Trophoblast cell (in vitro differentiated cells and primary cell): ENCODE results near the gene AHCYL2.

Source experiments
- DNase-seq, 2 donors: peaks; one replicate each; pipeline ENCODE4 v3.0.0-alpha.2; 2016
- H2AFZ ChIP-seq: 2 replicates; pipeline ENCODE4 v1.6.1; 2013; ENCODE audit warnings: low read length, moderate library complexity, mild to moderate bottlenecking; ENCODE audit not compliant: insufficient read depth, poor library complexity
- H2AK5ac ChIP-seq: 2 replicates; pipeline ENCODE4 v1.6.1; 2013; ENCODE audit warnings: mild to moderate bottlenecking, low read length
- H2BK120ac ChIP-seq: 2 replicates; pipeline ENCODE4 v1.6.1; 2013; ENCODE audit warnings: low read length, mild to moderate bottlenecking, moderate library complexity; ENCODE audit not compliant: insufficient read depth, poor library complexity
- H2BK12ac ChIP-seq: 2 replicates; pipeline ENCODE4 v1.6.1; 2013; ENCODE audit warnings: mild to moderate bottlenecking, low read length, moderate library complexity
- H2BK5ac ChIP-seq: 2 replicates; pipeline ENCODE4 v1.6.1; 2013; ENCODE audit warnings: low read length, low read depth, moderate library complexity, mild to moderate bottlenecking; ENCODE audit not compliant: poor library complexity
- H3K14ac ChIP-seq: 2 replicates; pipeline ENCODE4 v1.6.1; 2013; ENCODE audit warnings: mild to moderate bottlenecking, low read length
- H3K18ac ChIP-seq: 2 replicates; pipeline ENCODE4 v1.6.1; 2013; ENCODE audit warnings: mild to moderate bottlenecking, low read length
- H3K23ac ChIP-seq: 2 replicates; pipeline ENCODE4 v1.6.1; 2013; ENCODE audit warnings: low read length
- H3K27ac ChIP-seq: 2 replicates; pipeline ENCODE4 v1.5.1; 2013; ENCODE audit warnings: low read depth, mild to moderate bottlenecking, inconsistent platforms, low read length, moderate library complexity
- H3K27me3 ChIP-seq: 2 replicates; pipeline ENCODE4 v1.6.1; 2013; ENCODE audit warnings: inconsistent platforms, mild to moderate bottlenecking, low read length, moderate library complexity; ENCODE audit not compliant: insufficient read depth
- H3K36me3 ChIP-seq, 2 experiments: 1 replicate in 1 of 2; 2 replicates in 1 of 2; pipeline ENCODE4 v1.6.1; 2013; ENCODE audit warnings: low read length in 2 of 2, mild to moderate bottlenecking in 2 of 2, moderate library complexity in 1 of 2; ENCODE audit not compliant: insufficient read depth in 2 of 2, control insufficient read depth in 1 of 2
- H3K4ac ChIP-seq: 2 replicates; pipeline ENCODE4 v1.6.1; 2013; ENCODE audit warnings: low read depth, mild to moderate bottlenecking, low read length, moderate library complexity
- H3K4me1 ChIP-seq, 2 experiments: 1 replicate in 1 of 2; 2 replicates in 1 of 2; pipeline ENCODE4 v1.6.1; 2013; ENCODE audit warnings: low read length in 2 of 2, mild to moderate bottlenecking in 2 of 2, moderate library complexity in 1 of 2; ENCODE audit not compliant: insufficient read depth in 2 of 2, control insufficient read depth in 1 of 2
- H3K4me2 ChIP-seq: 2 replicates; pipeline ENCODE4 v1.6.1; 2013; ENCODE audit warnings: inconsistent platforms, mild to moderate bottlenecking, low read length, moderate library complexity
- H3K4me3 ChIP-seq: 2 replicates; pipeline ENCODE4 v1.5.1; 2013; ENCODE audit warnings: mild to moderate bottlenecking, low read depth, low read length, inconsistent platforms
- H3K79me1 ChIP-seq: one replicate; pipeline ENCODE4 v1.6.1; 2013; ENCODE audit warnings: low read length
- H3K79me2 ChIP-seq: 2 replicates; pipeline ENCODE4 v1.6.1; 2013; ENCODE audit warnings: low read length, mild to moderate bottlenecking; ENCODE audit not compliant: control insufficient read depth, insufficient read depth, poor library complexity
- H3K9ac ChIP-seq: 2 replicates; pipeline ENCODE4 v1.6.1; 2013; ENCODE audit warnings: mild to moderate bottlenecking, low read length
- H3K9me3 ChIP-seq: 2 replicates; pipeline ENCODE4 v1.6.1; 2013; ENCODE audit warnings: low read depth, mild to moderate bottlenecking, control low read depth, inconsistent platforms, low read length; ENCODE audit not compliant: insufficient read depth
- H4K12ac ChIP-seq: 2 replicates; pipeline ENCODE4 v1.6.1; 2013; ENCODE audit warnings: low read depth, mild to moderate bottlenecking, low read length, moderate library complexity
- H4K8ac ChIP-seq: 2 replicates; pipeline ENCODE4 v1.6.1; 2013; ENCODE audit warnings: low read depth, mild to moderate bottlenecking, low read length, moderate library complexity
- H4K91ac ChIP-seq: one replicate; pipeline ENCODE4 v1.6.1; 2013; ENCODE audit warnings: low read depth, mild to moderate bottlenecking, low read length, moderate library complexity
- WGBS: extraction: QIAGEN DNeasy Blood & Tissue Kit; methylation state at CpG from one replicate; pipeline ENCODE4 v1.1.7; 2013; ENCODE audit warnings: missing lambda C conversion rate; ENCODE audit not compliant: insufficient read length, insufficient coverage; ENCODE audit errors: extremely low coverage; 5-methylcytosine and 5-hydroxymethylcytosine counted together

Gene AHCYL2

DNA sequence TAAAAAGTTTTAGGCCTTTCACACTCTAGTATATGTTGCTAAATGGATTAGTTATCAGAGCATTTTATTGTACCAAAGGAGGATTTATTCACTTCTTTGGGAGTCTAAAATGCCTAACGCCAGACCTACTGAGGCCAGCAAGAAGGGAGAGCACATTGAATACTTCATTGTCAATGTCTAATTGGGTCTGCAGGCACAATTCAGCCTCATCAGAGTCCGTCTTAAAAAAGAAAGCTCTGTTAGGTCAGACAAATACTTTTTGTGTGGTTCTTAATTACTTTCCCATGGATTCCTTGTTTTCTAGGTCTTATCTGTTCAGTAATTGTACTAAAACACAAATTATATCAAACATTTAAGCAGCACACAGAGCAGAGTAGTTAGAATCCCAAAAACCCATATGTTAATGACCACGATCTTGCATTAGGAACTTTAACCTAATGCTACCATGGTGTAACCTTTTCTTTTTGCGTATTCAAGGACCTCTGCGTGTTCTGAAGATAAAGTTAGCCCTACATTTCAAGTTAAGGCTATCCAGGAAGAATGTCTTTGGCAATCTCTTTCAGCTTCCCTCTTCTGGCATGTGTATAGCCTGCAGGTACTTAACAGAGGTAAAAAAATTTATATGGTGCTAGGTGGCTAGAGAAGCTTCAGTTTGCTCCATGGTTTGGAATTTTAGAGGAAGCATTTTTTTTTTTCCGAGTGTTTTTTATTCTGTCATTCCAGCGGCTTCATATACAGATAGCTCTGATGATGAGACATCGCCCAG lies 163.7 kb downstream of the AHCYL2 start:
- H3K4me1 ChIP-seq, result no peaks in the 10 kb centered on the region
- H2AK5ac ChIP-seq, result no peak overlapping the region
- H3K4ac ChIP-seq, result no peak overlapping the region
- no peak overlapping the region for H3K9ac ChIP-seq
- no peak overlapping the region for H2BK12ac ChIP-seq
- H2AFZ ChIP-seq, result no peak overlapping the region
- H3K79me1 ChIP-seq, result no peaks in the 10 kb centered on the region
- WGBS, result no CpG with 5 or more reads among the region's 8 CpGs
- no peak overlapping the region for H3K23ac ChIP-seq
- peak; percentile 2 to 63 for DNase-seq
- no peak overlapping the region for H3K27ac ChIP-seq
- H2BK5ac ChIP-seq, result no peak overlapping the region
- H3K4me3 ChIP-seq, result no peak overlapping the region
- no peaks in the 10 kb centered on the region for H3K36me3 ChIP-seq
- H4K8ac ChIP-seq, result no peak overlapping the region
- H4K12ac ChIP-seq, result no peak overlapping the region
- H3K14ac ChIP-seq, result no peak overlapping the region
- no peak overlapping the region for H3K18ac ChIP-seq
- H4K91ac ChIP-seq, result no peak overlapping the region
- H2BK120ac ChIP-seq, result no peak overlapping the region
- no peak overlapping the region for H3K4me2 ChIP-seq
- no peaks in the 10 kb centered on the region for H3K9me3 ChIP-seq
- H3K79me2 ChIP-seq, result no peaks in the 10 kb centered on the region
- H3K27me3 ChIP-seq, result no peaks in the 10 kb centered on the region

- no peaks in the 10 kb centered on the region for H3K27me3 ChIP-seq
- H3K14ac ChIP-seq, result no peak overlapping the region
- H3K27ac ChIP-seq, result no peak overlapping the region
- no peak overlapping the region for H2AFZ ChIP-seq
- no peak overlapping the region for H4K8ac ChIP-seq
- H4K91ac ChIP-seq, result no peak overlapping the region
- H3K18ac ChIP-seq, result no peak overlapping the region
- no peak overlapping the region for H3K4me2 ChIP-seq
- H3K36me3 ChIP-seq, result no peaks in the 10 kb centered on the region
- no peaks in the 10 kb centered on the region for H3K79me1 ChIP-seq
- H2AK5ac ChIP-seq, result no peak overlapping the region
- H2BK120ac ChIP-seq, result no peak overlapping the region
- H3K23ac ChIP-seq, result no peak overlapping the region
- no peak overlapping the region for H3K4ac ChIP-seq
- H3K9ac ChIP-seq, result no peak overlapping the region
- no peaks in the 10 kb centered on the region for H3K4me1 ChIP-seq
- no peak overlapping the region for H2BK12ac ChIP-seq
- no peak overlapping the region for H4K12ac ChIP-seq
- WGBS, result no CpG with 5 or more reads among the region's 1 CpG
- H3K4me3 ChIP-seq, result no peak overlapping the region
- H2BK5ac ChIP-seq, result no peak overlapping the region
- no peaks in the 10 kb centered on the region for H3K79me2 ChIP-seq
- no peak for DNase-seq
- H3K9me3 ChIP-seq, result no peaks in the 10 kb centered on the region
Observed at GRCh38 chr7:129389829-129390228, 165.0 kb downstream of the AHCYL2 start.

DNA sequence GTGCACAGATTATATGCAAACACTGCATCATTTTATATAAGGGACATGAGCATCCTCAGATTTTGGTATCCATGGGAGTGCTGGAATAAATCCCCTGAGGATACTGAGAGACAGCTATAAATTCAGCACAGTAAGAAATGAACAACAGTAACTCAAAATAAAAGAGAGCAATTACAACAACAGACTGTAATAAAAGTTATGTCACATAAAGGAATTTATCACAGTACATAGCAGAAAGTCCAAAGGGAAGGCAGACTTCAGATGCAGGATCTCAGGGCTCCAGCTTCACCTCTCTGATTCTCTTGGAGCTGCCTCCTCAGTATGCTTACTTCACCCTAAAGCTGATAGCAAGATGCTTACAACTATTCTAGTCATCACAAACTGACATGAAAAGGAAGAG lies 165.5 kb downstream of the AHCYL2 start:
- no peak overlapping the region for H3K18ac ChIP-seq
- H3K36me3 ChIP-seq, result no peaks in the 10 kb centered on the region
- no peak overlapping the region for H2AK5ac ChIP-seq
- no peak overlapping the region for H2AFZ ChIP-seq
- H3K9me3 ChIP-seq, result no peaks in the 10 kb centered on the region
- H4K8ac ChIP-seq, result no peak overlapping the region
- H2BK12ac ChIP-seq, result no peak overlapping the region
- no peak overlapping the region for H2BK5ac ChIP-seq
- H3K4ac ChIP-seq, result no peak overlapping the region
- H3K79me1 ChIP-seq, result no peaks in the 10 kb centered on the region
- no peak overlapping the region for H2BK120ac ChIP-seq
- no peaks in the 10 kb centered on the region for H3K27me3 ChIP-seq
- no peak overlapping the region for H3K14ac ChIP-seq
- H3K23ac ChIP-seq, result no peak overlapping the region
- H4K91ac ChIP-seq, result no peak overlapping the region
- H3K79me2 ChIP-seq, result no peaks in the 10 kb centered on the region
- H4K12ac ChIP-seq, result no peak overlapping the region
- H3K27ac ChIP-seq, result no peak overlapping the region
- H3K4me2 ChIP-seq, result no peak overlapping the region
- no peak overlapping the region for H3K9ac ChIP-seq
- no peak overlapping the region for H3K4me3 ChIP-seq
- no peaks in the 10 kb centered on the region for H3K4me1 ChIP-seq
- no peak for DNase-seq

GRCh38 chr7:129391546-129392171 lies 166.8 kb downstream of the AHCYL2 start:
- H4K12ac ChIP-seq, result no peak overlapping the region
- no peaks in the 10 kb centered on the region for H3K36me3 ChIP-seq
- no peak overlapping the region for H4K91ac ChIP-seq
- no peak overlapping the region for H4K8ac ChIP-seq
- H2AFZ ChIP-seq, result no peak overlapping the region
- H3K9me3 ChIP-seq, result no peaks in the 10 kb centered on the region
- no peak overlapping the region for H2BK120ac ChIP-seq
- no peak for DNase-seq
- H3K23ac ChIP-seq, result no peak overlapping the region
- no peaks in the 10 kb centered on the region for H3K4me1 ChIP-seq
- WGBS, result no CpG with 5 or more reads among the region's 2 CpGs
- H3K27me3 ChIP-seq, result no peaks in the 10 kb centered on the region
- H3K4ac ChIP-seq, result no peak overlapping the region
- no peak overlapping the region for H3K9ac ChIP-seq
- H3K18ac ChIP-seq, result no peak overlapping the region
- no peak overlapping the region for H2BK12ac ChIP-seq
- H3K4me3 ChIP-seq, result no peak overlapping the region
- no peak overlapping the region for H2AK5ac ChIP-seq
- no peak overlapping the region for H3K27ac ChIP-seq
- no peak overlapping the region for H2BK5ac ChIP-seq
- no peaks in the 10 kb centered on the region for H3K79me2 ChIP-seq
- H3K4me2 ChIP-seq, result no peak overlapping the region
- no peaks in the 10 kb centered on the region for H3K79me1 ChIP-seq
- H3K14ac ChIP-seq, result no peak overlapping the region
